ENCODE results near the gene ARHGEF2. TPM values are rescaled to one million over a fixed set of nuclear protein-coding genes. Genes with fewer than 3 reads are reported as not detected.

Gene ARHGEF2
- total RNA-seq, 1 experiment from 2014 or later, result 85.0 TPM

DNA sequence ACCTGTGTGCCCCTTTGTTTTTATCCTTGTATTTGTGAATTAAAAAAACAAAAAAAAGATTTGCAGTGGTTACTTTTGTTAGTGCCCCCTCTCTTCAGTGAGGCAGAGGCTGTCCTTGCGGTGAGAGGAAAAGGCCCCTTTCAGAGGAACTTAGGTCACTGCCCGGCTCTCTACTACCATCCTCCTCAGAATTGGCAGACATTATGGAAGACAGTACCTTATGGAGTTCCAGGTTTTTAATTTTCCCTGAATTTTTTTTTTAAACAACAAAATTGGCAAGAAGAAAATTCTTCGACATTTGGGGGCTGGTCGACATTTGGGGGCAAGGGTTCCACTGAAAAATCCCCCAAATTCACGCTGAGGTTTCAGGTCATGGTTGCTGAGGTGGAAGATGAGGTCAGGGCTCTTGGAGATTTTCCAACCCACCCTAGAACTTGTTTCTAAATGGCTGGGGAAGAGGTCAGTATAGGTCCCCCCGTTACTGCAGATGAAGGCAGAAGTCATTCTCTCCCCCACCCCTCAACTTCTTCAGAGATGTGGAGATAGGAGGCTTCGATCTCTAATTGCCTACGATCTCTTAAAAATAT is 31.6 kb downstream of the ARHGEF2 start:
- DNase-seq, result no peak
- Histone ChIP-seq H2AFZ (no peak overlapping the region), H3K36me3 (ENCODE audit: low read depth) (peaks cover 31% of the 10 kb centered on the region), H3K27ac (peak overlapping the region; percentile 18; the same call in 1 of the 2 replicates), H3F3A (ENCODE audit: insufficient read depth, low read depth) (peaks cover 80% of the 10 kb centered on the region), H3K9me3 (ENCODE audit: insufficient read depth, low read depth) (no peaks in the 10 kb centered on the region), H3K27me3 (ENCODE audit: insufficient read depth, low read depth) (no peaks in the 10 kb centered on the region), H3K4me1 (replicated peaks; ENCODE audit: insufficient read depth) (peaks cover 36% of the 10 kb centered on the region), H3K79me2 (ENCODE audit: low read depth) (no peaks in the 10 kb centered on the region), H3K4me2 (no peak overlapping the region), H3K9me2 (ENCODE audit: insufficient read depth) (no peaks in the 10 kb centered on the region), H3K4me3 (no peak overlapping the region), H4K20me1 (ENCODE audit: insufficient read depth) (peaks cover 38% of the 10 kb centered on the region)
- CTCF ChIA-PET, result no interaction called here
- intact Hi-C loops (cut with micrococcal nuclease; ENCODE audit: unreplicated experiment), result no loop called here
- BruUV-seq (replicated peaks), result TSS peak; percentile 1
- POLR2A ChIA-PET (ENCODE audit: unreplicated experiment), result no interaction called here
- TF ChIP-seq EZH2 (IDR thresholded peaks at IDR 0.05; ENCODE audit: low read depth), result no peak
- TF ChIP-seq, protein P1, sequence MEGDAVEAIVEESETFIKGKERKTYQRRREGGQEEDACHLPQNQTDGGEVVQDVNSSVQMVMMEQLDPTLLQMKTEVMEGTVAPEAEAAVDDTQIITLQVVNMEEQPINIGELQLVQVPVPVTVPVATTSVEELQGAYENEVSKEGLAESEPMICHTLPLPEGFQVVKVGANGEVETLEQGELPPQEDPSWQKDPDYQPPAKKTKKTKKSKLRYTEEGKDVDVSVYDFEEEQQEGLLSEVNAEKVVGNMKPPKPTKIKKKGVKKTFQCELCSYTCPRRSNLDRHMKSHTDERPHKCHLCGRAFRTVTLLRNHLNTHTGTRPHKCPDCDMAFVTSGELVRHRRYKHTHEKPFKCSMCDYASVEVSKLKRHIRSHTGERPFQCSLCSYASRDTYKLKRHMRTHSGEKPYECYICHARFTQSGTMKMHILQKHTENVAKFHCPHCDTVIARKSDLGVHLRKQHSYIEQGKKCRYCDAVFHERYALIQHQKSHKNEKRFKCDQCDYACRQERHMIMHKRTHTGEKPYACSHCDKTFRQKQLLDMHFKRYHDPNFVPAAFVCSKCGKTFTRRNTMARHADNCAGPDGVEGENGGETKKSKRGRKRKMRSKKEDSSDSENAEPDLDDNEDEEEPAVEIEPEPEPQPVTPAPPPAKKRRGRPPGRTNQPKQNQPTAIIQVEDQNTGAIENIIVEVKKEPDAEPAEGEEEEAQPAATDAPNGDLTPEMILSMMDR (conservative IDR thresholded peaks at IDR 0.05), result no peak

DNA sequence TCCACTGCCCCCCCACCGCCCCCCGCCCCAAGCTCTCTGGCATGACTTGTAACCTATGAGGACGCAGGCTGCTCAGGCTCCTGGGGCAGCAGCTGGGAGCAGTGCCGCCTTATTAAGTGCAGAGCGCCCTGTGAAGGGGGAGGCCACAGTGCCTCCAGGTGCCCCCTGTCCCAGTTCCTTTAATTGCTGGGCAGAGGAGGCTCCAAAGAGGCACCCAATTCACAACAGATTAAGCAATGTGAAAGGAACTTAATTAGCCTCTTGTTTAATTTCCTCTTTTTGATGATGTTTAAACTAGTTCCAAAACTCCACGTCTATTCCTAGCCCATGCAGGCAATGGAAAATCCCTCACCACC is 33.9 kb downstream of the ARHGEF2 start:
- intact Hi-C loops (cut with micrococcal nuclease; ENCODE audit: unreplicated experiment), result no loop called here
- Histone ChIP-seq H3K79me2 (ENCODE audit: low read depth) (no peaks in the 10 kb centered on the region), H3K4me3 (no peak overlapping the region), H3K4me1 (replicated peaks; ENCODE audit: insufficient read depth) (peaks cover 55% of the 10 kb centered on the region), H3F3A (ENCODE audit: insufficient read depth, low read depth) (peaks cover 85% of the 10 kb centered on the region), H3K36me3 (ENCODE audit: low read depth) (peaks cover 19% of the 10 kb centered on the region), H3K27ac (peak overlapping the region; percentile 16; the same call in 1 of the 2 replicates), H3K9me3 (ENCODE audit: insufficient read depth, low read depth) (no peaks in the 10 kb centered on the region), H2AFZ (no peak overlapping the region), H3K4me2 (peak overlapping the region; percentile 20; the same call in 1 of the 2 replicates), H3K9me2 (ENCODE audit: insufficient read depth) (no peaks in the 10 kb centered on the region), H4K20me1 (ENCODE audit: insufficient read depth) (peaks cover 21% of the 10 kb centered on the region), H3K27me3 (ENCODE audit: insufficient read depth, low read depth) (no peaks in the 10 kb centered on the region)
- no TSS peak for BruUV-seq (replicated peaks)
- TF ChIP-seq EZH2 (IDR thresholded peaks at IDR 0.05; ENCODE audit: low read depth), result no peak
- TF ChIP-seq, protein P1 (conservative IDR thresholded peaks at IDR 0.05), result no peak
- CTCF ChIA-PET, result interaction anchor here (0.7 kb wide), 1 partner anchor 13 kb away, joined by 4 read pairs; no protein-coding TSS in a partner anchor
- POLR2A ChIA-PET (ENCODE audit: unreplicated experiment), result no interaction called here
- no peak for DNase-seq

DNA sequence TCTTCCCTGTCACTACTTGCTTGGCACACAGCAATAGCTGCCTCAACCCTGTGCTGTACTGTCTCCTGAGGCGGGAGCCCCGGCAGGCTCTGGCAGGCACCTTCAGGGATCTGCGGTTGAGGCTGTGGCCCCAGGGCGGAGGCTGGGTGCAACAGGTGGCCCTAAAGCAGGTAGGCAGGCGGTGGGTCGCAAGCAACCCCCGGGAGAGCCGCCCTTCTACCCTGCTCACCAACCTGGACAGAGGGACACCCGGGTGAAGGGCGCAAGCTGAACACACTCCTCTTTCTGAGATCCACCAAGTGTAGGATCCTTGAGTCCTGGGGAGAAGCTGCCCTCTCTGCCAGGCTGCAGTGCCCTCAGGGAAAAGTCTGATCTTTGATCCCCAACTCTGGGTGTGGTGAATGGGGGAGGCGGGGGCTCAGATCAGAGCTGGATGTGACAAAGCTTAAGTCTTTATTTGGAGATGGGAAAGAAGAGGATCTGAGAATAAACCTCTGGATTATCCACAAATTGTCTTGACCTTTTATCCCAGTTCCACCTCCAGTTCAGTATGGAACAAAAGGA is 35.7 kb downstream of the ARHGEF2 start:
- Histone ChIP-seq H3K4me2 (peak overlapping the region; percentile 12; the same call in 1 of the 2 replicates), H3K4me1 (replicated peaks; ENCODE audit: insufficient read depth) (peaks cover 61% of the 10 kb centered on the region), H3K9me3 (ENCODE audit: insufficient read depth, low read depth) (no peaks in the 10 kb centered on the region), H3K79me2 (ENCODE audit: low read depth) (no peaks in the 10 kb centered on the region), H3K4me3 (no peak overlapping the region), H2AFZ (no peak overlapping the region), H3K27me3 (ENCODE audit: insufficient read depth, low read depth) (no peaks in the 10 kb centered on the region), H3K27ac (no peak overlapping the region), H3F3A (ENCODE audit: insufficient read depth, low read depth) (peaks cover 75% of the 10 kb centered on the region), H3K36me3 (ENCODE audit: low read depth) (peaks cover 11% of the 10 kb centered on the region), H4K20me1 (ENCODE audit: insufficient read depth) (peaks cover 21% of the 10 kb centered on the region; the same call in 1 of the 2 replicates), H3K9me2 (ENCODE audit: insufficient read depth) (no peaks in the 10 kb centered on the region)
- CTCF ChIA-PET, result interaction anchor here (0.7 kb wide), 1 partner anchor 47 kb away, joined by 3 read pairs; no protein-coding TSS in a partner anchor
- POLR2A ChIA-PET (ENCODE audit: unreplicated experiment), result interaction anchor here (0.5 to 0.9 kb wide), 4 partner anchors 10 to 118 kb away, joined by 3 to 6 read pairs (median 4); partner anchors contain the start of gene RAB25
- no peak for TF ChIP-seq EZH2 (IDR thresholded peaks at IDR 0.05; ENCODE audit: low read depth)
- TF ChIP-seq, protein P1 (conservative IDR thresholded peaks at IDR 0.05), result no peak
- intact Hi-C loops (cut with micrococcal nuclease; ENCODE audit: unreplicated experiment), result no loop called here
- BruUV-seq (replicated peaks), result no TSS peak
- no peak for DNase-seq

Measured in PC-9 (cell line).